Ovary (tissue), 9 donors: ENCODE results near the gene ACACB. TPM values are rescaled to one million over a fixed set of nuclear protein-coding genes. Genes with fewer than 3 reads are reported as not detected.
A peak's percentile ranks its signal among the peaks of the same experiment; 100 is the strongest.

Experiments
- DNase-seq, 5 donors: peaks; one replicate each; pipeline ENCODE4 v3.0.0-alpha.2; 2019 to 2020
- H3K27ac ChIP-seq, 2 donors: fragments of 200-600 bp; one replicate each; pipeline versions ENCODE4 v1.5.1 to v1.8.0; 2019 to 2022
- H3K27me3 ChIP-seq: fragments of 200-600 bp; one replicate; pipeline ENCODE4 v1.8.0; 2022
- H3K36me3 ChIP-seq: fragments of 200-600 bp; sonication (generic); one replicate; pipeline ENCODE4 v1.5.1; 2019
- H3K4me1 ChIP-seq: one replicate; pipeline ENCODE4 v1.8.1; 2013; ENCODE audit warnings: mild to moderate bottlenecking, moderate library complexity; ENCODE audit not compliant: insufficient read depth
- H3K4me3 ChIP-seq: fragments of 200-600 bp; sonication (generic); one replicate; pipeline ENCODE4 v1.5.1; 2017
- H3K9me3 ChIP-seq, 2 donors: fragments of 200-600 bp in 1 of 2; sonication (generic) in 1 of 2; one replicate each; pipeline versions ENCODE4 v1.5.1 to v1.8.1; 2013 to 2019; ENCODE audit warnings: mild to moderate bottlenecking in 1 of 2, moderate library complexity in 1 of 2
- CTCF ChIP-seq, 3 donors: fragments of 450-650 bp in 2 of 3; fragments of 200-600 bp in 1 of 3; IDR thresholded peaks; one replicate each; pipeline versions ENCODE4 v1.5.1 to v1.8.0; 2016 to 2022; ENCODE audit warnings: antibody characterized with exemption in 3 of 3, mild to moderate bottlenecking in 1 of 3
- EP300 ChIP-seq: sonication (generic); formaldehyde crosslinking; IDR thresholded peaks from one replicate; pipeline ENCODE4 v1.6.1; 2017; ENCODE audit warnings: antibody characterized with exemption
- POLR2A ChIP-seq: fragments of 450-650 bp; IDR thresholded peaks from one replicate; pipeline ENCODE4 v1.6.1; 2017; ENCODE audit warnings: antibody characterized with exemption, mild to moderate bottlenecking, moderate library complexity
- WGBS, 3 donors: extraction: QIAGEN DNeasy Blood & Tissue Kit in 1 of 3; methylation state at CpG; one replicate each; pipeline versions ENCODE4 v1.1.5 to v1.1.7; 2013 to 2017; 5-methylcytosine and 5-hydroxymethylcytosine counted together
- intact Hi-C, 4 donors: fragments of 100-400 bp; cut with DNase I; formaldehyde crosslinking; loops; one replicate each; pipeline versions ENCODE4 v1.11.0 to v1.15.1; 2022 to 2023
- polyA plus RNA-seq, 2 donors: library from polyadenylated mRNA; stranded (reverse); fragments of 200-250 nt in 1 of 2; fragments of 350-450 nt in 1 of 2; fragmentation: Illumina TruSeq in 1 of 2; extraction: RNeasy Lipid Tissue Mini Kit (QIAGEN cat#74804) in 1 of 2; gene quantifications; one replicate each; pipeline ENCODE4 v1.2.3, GENCODE V29; 2013 to 2014
- total RNA-seq, 7 donors: library from RNA; depleted of rRNA in 2 of 7; stranded (reverse); fragments of >200 nt in 2 of 7; fragmentation: NEBNext Ultra II Directional in 3 of 7; extraction: Animal tissue kit (Norgen Biotek cat#: 25700) in 3 of 7; gene quantifications; one replicate each; pipeline versions ENCODE4 v1.1.0 to v1.2.4, GENCODE V29; 2016 to 2023
- donor health status: DM: no; HTN: no; CAD: no; lungs with moderate emphysema.
- donor health status: DM: no; HTN: no; CAD: no.
- donor health status: Bipolar disorder and iron deficiency.
- donor health status: DM: yes; HTN: yes; CAD: no.
- donor health status: DM: no; HTN: no; CAD: no.
- donor health status: DM: yes; HTN: yes; CAD: no.

Gene ACACB
- total and polyA plus RNA-seq, 9 donors = 20.5 to 56.5 (median 40.4) TPM

- Histone ChIP-seq H3K4me3 (no peak overlapping the region), H3K9me3 (no peaks in the 10 kb centered on the region), H3K27me3 (no peaks in the 10 kb centered on the region), H3K36me3 (no peaks in the 10 kb centered on the region), H3K27ac (no peak overlapping the region), H3K4me1 (peaks cover 11% of the 10 kb centered on the region)
- no peak for TF ChIP-seq POLR2A
- no peak for TF ChIP-seq EP300
- TF ChIP-seq CTCF (IDR thresholded peaks at IDR 0.05) = no peak
- intact Hi-C loops = no loop called here
- DNase-seq = no peak
- 96 to 99% (median 98%) methylated on average over 5 of the region's 5 CpGs for WGBS, 3 donors
Observed at GRCh38 chr12:109276160-109276559, 159.8 kb downstream of the ACACB start.

GRCh38 chr12:109277255-109277898 is 161.0 kb downstream of the ACACB start:
- Histone ChIP-seq H3K9me3 (no peaks in the 10 kb centered on the region), H3K27me3 (no peaks in the 10 kb centered on the region), H3K36me3 (no peaks in the 10 kb centered on the region), H3K4me3 (no peak overlapping the region), H3K27ac (no peak overlapping the region), H3K4me1 (peaks cover 11% of the 10 kb centered on the region)
- no peak for TF ChIP-seq EP300
- TF ChIP-seq POLR2A = no peak
- no peak for TF ChIP-seq CTCF (IDR thresholded peaks at IDR 0.05)
- WGBS, 3 donors = 87 to 92% (median 92%) methylated on average over 8 of the region's 8 CpGs
- intact Hi-C loops = no loop called here
- DNase-seq = no peak

- H3K27ac ChIP-seq = no peak overlapping the region
- peaks cover 11% of the 10 kb centered on the region for H3K4me1 ChIP-seq
Observed at GRCh38 chr12:109277899-109278762, 161.7 kb downstream of the ACACB start.

GRCh38 chr12:109278912-109279311 is 162.5 kb downstream of the ACACB start:
- Histone ChIP-seq H3K27me3 (no peaks in the 10 kb centered on the region), H3K27ac (no peak overlapping the region), H3K36me3 (no peaks in the 10 kb centered on the region), H3K9me3 (no peaks in the 10 kb centered on the region), H3K4me3 (no peak overlapping the region), H3K4me1 (peaks cover 11% of the 10 kb centered on the region)
- 31 to 53% (median 51%) methylated on average over 10 of the region's 10 CpGs for whole genome bisulfite sequencing, 3 donors
- no peak for TF ChIP-seq CTCF (IDR thresholded peaks at IDR 0.05)
- TF ChIP-seq POLR2A = no peak
- intact Hi-C loops = no loop called here
- DNase-seq = peak in 1 of 5 donors; percentile 48

More at GRCh38 chr12:109277899-109278762, 161.7 kb downstream of the ACACB start:
- Histone ChIP-seq H3K4me3 (no peak overlapping the region), H3K9me3 (no peaks in the 10 kb centered on the region), H3K27me3 (no peaks in the 10 kb centered on the region), H3K36me3 (no peaks in the 10 kb centered on the region)
- no peak for TF ChIP-seq EP300
- no peak for TF ChIP-seq CTCF (IDR thresholded peaks at IDR 0.05)
- TF ChIP-seq POLR2A = no peak
- intact Hi-C loops = no loop called here
- 11 to 19% (median 17%) methylated on average over 15 of the region's 15 CpGs for WGBS, 3 donors
- DNase-seq = peak in 4 of 5 donors; percentile 47 to 82 (median 65)
